CD4-positive, alpha-beta T cell treated with Interleukin-15 for 4 hours (primary cell): Measurements from ENCODE around the gene KCNMA1.
"Not testable (repeated sequence)": the region's sequence is repeated elsewhere in the genome, so short reads cannot be mapped to it uniquely, and the experiment has no call there.

Experiments
- DNase-seq: peaks from one replicate; pipeline ENCODE4 v3.0.0-alpha.2; 2020; ENCODE audit warnings: low spot score

The KCNMA1 gene

GRCh38 chr10:77391605-77392235, 245.9 kb downstream of the KCNMA1 start:
- DNase-seq = no peak

- DNase-seq = no peak
These were observed 247.1 kb downstream of the KCNMA1 start for GRCh38 chr10:77390481-77390891.

GRCh38 chr10:77388571-77389100, 249.0 kb downstream of the KCNMA1 start:
- DNase-seq = no peak

GRCh38 chr10:77387701-77388100, 249.9 kb downstream of the KCNMA1 start:
- not testable (repeated sequence) for DNase-seq

- DNase-seq = no peak
These were observed 250.4 kb downstream of the KCNMA1 start for GRCh38 chr10:77387247-77387646.

- no peak for DNase-seq
These were observed 250.8 kb downstream of the KCNMA1 start for GRCh38 chr10:77386838-77387237.

- no peak for DNase-seq
These were observed 251.2 kb downstream of the KCNMA1 start for GRCh38 chr10:77386365-77386764.

GRCh38 chr10:77385315-77385714, 252.3 kb downstream of the KCNMA1 start:
- no peak for DNase-seq

GRCh38 chr10:77383861-77384553, 253.6 kb downstream of the KCNMA1 start:
- DNase-seq = no peak

GRCh38 chr10:77381750-77382149, 255.9 kb downstream of the KCNMA1 start:
- no peak for DNase-seq

- no peak for DNase-seq
These were observed 256.9 kb downstream of the KCNMA1 start for GRCh38 chr10:77380723-77381122.

- DNase-seq = no peak
These were observed 257.4 kb downstream of the KCNMA1 start for GRCh38 chr10:77380191-77380590.

- no peak for DNase-seq
These were observed 258.9 kb downstream of the KCNMA1 start for GRCh38 chr10:77378366-77379349.

GRCh38 chr10:77377678-77378352, 259.8 kb downstream of the KCNMA1 start:
- no peak for DNase-seq

- no peak for DNase-seq
These were observed 260.6 kb downstream of the KCNMA1 start for GRCh38 chr10:77377034-77377433.

- no peak for DNase-seq
These were observed 263.4 kb downstream of the KCNMA1 start for GRCh38 chr10:77374189-77374656.

GRCh38 chr10:77371848-77372799, 265.5 kb downstream of the KCNMA1 start:
- DNase-seq = no peak

- DNase-seq = no peak
These were observed 266.2 kb downstream of the KCNMA1 start for GRCh38 chr10:77371421-77371820.

- DNase-seq = no peak
These were observed 269.6 kb downstream of the KCNMA1 start for GRCh38 chr10:77368006-77368405.

GRCh38 chr10:77363210-77363609, 274.4 kb downstream of the KCNMA1 start:
- no peak for DNase-seq
